NCI-H460 (cell line): ENCODE data around the gene KNDC1. TPM values are rescaled to one million over a fixed set of nuclear protein-coding genes. Genes with fewer than 3 reads are reported as not detected.
"Not testable (repeated sequence)": the region's sequence is repeated elsewhere in the genome, so short reads cannot be mapped to it uniquely, and the experiment has no call there.

Experiments
- DNase-seq: peaks from one replicate; pipeline ENCODE4 v3.0.0-alpha.2; 2016; ENCODE audit warnings: low read depth; ENCODE audit errors: extremely low read depth
- total RNA-seq: library from RNA; depleted of rRNA; stranded (reverse); fragments of >200 nt; shearing (Covaris generic); gene quantifications from 2 replicates; pipeline ENCODE4 v1.2.3, GENCODE V29; 2014

The KNDC1 gene
- total RNA-seq, 1 experiment from 2014 or later: 1.1 TPM

DNA sequence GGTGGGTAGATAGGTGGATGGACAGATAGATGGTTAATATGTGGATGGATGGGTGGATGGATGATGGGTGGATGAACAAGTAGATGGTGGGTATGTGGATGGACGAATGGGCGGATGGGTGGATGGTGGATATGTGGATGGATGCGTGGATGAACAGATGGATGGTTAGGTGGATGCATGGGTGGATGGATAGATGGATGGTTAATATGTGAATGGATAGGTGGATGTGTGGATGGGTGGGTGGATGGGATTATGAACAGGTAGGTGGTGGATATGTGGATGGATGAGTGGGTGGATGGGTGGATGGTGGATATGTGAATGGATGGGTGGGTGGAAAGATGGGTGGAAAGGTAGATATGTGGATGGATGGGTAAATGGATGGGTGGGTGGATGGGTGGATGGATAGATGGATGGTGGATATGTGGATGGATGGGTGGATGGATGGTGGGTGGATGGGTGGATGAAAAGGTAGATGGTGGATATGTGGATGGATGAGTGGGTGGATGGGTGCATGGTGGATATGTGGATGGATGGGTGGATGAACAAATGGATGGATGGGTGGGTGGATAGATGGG lies 14.8 kb downstream of the KNDC1 start:
- DNase-seq: no peak

DNA sequence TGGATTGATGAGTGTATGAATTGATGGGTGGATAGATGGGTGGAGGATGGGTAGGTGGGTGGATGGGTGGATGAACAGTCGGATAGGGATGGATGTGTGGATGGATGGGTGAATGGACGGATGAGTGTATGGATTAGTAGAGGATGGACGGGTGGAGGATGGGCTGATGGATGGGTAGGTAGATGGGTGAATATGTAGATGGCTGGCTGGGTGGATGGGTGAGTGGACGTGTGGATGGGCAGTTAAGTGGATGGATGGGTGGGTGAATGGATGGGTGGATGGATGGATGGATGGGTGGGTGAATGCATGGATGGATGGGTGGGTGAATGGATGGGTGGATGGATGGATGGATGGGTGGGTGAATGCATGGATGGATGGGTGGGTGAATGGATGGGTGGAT lies 15.6 kb downstream of the KNDC1 start:
- DNase-seq: not testable (repeated sequence)

DNA sequence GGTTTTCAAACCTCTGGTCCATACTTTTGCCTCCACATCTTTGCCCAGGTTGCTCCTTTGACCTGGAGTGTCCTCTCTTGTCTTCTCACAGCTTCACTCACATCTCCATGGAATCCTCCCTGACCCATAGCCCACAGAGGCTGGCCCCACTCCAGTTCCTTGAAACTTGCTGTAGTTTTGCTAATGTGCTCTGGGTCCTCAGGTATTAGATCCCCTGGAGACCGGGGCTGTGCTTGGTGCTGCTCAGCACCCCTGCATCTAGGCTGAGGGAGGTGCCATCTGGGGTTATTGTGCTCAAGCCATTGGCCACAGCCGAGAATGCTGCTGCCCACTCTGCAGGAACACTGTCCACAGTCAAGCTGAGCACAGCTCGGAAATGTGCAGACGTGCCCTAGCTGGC lies 16.5 kb downstream of the KNDC1 start:
- no peak for DNase-seq

DNA sequence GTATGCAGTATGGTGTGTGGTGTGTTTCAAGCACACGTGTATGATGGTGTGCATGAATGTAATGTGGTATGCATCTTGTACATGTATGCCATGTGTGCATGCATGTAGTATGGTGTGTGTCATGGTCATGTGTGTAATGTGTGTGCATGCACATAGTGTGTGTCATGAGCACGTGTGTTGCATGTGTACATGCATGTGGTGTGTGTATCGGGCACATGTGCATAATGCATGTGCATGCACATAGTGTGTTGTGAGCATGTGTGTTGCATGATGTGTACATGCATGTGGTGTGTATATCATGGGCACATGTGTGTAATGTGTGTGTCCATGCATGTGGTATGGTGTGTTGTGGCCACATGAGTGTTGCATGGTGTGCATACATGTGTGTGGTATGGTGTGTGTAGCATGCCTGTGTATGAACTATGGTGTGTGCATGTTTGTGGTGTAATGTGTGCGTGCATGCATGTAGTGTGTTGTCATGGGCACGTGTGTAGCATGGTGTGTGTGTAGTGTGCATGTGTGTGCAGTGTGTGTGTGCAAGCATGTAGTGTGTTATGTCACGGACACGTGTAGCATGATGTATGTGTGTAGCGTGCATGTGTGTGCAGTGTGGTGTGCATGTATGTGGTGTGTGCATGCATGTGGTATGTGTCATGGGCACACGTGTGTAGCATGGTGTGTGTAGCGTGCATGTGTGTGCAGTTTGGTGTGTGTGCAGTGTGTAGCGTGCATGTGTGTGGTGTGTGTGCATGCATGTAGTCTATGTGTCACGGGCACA lies 17.6 kb downstream of the KNDC1 start:
- DNase-seq: no peak

DNA sequence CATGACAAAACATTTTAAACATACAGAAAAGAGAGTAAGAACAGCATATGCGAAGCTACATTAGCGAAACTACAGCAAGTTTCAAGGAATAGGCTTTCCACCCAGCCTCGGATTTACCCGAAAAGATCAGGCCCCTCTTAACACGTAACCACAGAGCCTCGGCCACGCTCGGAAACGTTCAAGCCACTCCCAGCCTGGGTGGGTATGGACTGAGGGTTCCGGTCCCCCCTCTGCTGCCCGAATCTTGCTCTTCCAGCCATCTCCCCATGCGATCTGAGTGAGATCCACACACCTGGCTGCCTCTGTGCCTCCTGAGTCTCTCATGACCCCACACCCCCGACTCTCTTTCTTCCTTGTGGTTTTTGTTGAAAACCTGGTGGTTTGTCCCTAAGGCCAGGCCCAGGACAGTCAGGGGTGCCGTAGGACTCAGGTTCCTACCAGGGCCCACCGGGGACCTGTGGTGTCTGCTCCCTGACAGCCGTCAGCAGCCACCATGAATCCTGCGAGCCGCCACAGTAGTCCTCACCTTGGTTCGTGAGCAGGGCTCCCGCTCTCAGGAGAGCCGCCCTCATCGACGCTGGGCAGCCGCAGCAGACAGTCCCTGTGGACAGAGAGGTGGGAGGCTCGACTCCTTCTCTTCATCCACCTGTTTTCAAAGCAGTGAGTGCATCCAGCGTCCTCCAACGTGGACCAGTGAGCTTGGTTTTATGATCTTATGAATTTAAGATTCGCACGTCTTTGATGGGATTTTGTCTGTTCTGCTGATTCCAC lies 18.5 kb downstream of the KNDC1 start:
- DNase-seq: no peak

DNA sequence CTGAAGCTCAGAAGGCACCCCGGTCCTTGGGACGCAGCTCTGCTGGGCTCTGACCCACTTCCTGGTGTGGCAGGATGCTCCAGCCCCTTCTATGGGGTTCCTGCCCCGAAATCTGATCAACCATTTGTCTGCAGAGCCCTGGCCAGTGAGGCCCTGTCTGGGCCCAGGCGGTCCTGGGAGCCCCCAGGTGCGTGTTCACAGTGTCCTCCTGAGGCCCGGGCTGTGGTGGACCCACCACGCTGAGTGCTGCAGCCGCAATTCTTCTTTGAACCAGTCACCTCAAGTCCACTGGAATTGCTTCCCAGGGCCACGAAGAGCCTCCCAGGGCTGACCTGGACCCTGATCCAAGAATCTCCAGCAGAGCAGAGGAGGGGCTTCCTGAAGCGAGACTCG lies 19.1 kb downstream of the KNDC1 start:
- no peak for DNase-seq

DNA sequence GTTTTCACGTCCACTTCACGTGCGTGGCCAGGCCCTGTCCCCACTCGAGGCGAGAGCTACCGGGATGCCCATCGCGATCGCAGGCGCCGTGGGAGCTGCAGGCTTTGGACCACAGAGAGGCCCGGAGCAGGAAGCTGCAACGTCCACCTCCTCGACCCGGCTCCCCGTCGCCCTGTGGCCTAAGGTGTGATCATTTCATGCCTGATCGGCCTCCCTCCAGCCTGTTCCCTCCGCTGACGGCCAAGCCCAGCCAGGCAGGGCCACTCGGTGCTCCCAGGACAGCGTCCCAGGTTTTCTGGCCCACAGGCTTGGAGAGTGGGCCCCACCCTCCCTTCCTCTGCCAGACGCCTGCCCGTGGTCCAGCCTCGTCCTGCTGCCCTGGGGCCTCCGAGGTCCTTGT lies 19.6 kb downstream of the KNDC1 start:
- no peak for DNase-seq

DNA sequence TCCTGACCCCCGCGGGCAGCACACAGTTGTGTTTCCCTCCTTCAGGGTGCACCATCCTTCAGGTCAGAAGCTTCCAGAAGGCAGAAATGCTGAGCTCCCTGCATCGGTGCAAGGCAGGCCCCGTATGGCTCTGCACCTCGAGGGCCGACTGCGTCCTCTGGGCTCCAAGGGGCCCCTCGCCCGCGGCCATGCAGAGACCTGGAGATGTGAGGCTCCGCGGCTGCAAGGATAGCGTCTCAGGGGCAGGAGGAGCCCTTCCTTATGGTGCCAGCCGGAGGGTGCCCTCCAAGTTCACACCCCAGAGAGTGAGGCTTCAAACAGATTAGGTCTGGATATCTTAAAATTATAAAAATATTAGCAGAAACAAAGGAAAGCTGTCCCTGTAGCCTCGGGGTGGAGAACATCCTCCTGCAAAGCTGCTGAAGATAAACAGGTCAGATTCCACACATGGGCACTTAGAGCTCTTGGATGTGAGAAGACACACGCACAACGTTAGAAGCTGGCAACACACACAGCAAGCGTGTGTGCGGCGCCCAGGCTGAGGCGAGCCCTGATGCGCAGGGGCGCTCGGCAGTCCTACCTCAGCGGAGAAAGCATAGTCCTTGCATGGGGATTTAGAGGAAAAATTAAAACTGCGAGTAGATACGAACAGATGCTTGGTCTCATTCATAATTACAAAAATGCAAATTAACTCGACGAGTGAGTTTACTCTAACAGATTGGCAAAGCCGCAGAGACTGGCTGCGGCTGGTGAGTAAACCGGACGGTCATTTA lies 20.4 kb downstream of the KNDC1 start:
- DNase-seq: no peak

DNA sequence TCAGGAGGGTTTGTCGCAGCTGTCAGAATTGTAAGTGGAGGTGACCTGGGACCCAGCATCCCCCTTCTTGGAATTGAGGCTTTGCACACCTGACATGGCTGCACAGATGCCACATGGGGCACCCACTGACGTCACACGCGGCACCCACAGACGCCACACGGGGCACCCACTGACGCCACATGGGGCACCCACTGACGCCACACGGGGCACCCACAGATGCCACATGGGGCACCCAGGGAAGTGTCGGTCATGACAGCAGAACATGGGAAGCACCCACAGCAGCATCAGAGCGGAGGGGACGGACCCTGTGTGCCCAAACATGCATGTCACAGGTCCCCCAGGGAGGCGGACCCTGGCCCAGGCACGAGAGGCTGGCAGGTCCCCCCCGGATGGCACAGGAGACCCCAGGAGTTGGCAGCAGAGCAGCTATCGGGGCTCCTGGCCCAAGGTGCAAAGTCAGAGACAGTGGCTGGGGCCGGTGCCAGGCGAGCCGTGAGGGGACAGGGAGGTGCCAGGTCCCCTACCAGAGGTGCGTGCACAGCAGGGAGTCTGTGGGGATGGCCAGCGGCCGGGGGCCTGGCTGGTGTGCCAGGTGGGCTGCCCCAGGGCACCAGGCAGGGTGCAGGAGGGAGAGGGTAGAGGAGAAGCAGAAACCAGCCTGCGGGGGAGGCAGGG lies 21.1 kb downstream of the KNDC1 start:
- no peak for DNase-seq

DNA sequence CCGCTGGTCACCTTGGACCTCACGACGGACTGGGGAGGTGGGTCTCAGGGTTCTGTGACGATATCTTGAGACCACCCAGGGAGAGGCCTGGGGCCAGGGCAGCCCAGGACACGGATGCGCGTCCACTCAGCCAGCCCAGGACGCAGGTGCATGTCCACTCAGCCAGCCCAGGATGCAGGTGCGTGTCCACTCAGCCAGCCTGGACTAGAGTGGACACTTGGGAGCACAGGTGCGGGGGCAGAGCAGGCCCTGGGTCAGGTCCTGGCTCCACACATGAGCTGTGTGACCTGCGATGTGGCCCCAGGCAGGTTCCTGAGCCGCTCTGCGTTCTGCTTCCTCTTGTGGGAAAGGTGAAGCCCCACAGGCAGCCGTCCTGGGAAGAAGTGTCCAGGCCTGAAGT lies 22.2 kb downstream of the KNDC1 start:
- DNase-seq: no peak

DNA sequence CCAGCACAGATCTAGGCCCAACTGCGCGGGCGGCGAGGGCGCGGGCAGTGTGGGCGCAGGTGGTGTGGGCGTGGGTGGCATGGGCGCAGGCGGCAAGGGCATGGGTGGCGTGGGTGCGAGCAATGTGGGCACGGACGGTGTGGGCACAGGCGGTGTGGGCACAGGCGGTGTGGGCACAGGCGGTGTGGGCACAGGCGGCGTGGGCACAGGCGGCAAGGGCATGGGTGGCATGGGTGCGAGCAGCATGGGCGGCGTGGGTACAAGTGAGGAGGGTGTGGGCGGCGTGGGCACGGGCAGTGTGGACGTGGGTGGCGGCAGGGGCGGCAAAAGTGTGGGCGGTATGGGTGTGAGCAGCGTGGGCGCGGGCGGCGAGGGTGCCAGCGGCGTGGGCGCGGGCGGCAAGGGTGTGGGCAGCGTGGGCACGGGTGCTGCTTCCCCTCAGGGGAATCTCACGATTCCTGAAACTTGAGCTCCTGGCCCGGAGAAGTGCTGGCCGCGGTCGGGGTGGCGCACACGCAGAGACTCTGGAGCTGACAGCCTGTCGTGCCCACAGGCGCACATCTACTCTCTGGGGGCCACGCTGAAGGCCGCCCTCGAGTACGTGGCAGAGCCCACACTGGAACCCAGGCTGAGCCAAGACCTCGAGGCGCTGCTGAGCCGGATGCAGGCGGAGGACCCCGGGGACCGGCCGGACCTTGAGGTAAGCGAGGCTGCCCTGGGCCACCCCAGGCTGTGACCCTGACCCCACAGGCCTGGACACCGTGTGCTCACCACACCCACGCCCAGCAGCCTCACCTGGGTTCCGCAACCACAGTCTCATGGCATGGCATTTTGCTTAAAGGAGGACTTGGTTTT lies 23.0 kb downstream of the KNDC1 start:
- no peak for DNase-seq

DNA sequence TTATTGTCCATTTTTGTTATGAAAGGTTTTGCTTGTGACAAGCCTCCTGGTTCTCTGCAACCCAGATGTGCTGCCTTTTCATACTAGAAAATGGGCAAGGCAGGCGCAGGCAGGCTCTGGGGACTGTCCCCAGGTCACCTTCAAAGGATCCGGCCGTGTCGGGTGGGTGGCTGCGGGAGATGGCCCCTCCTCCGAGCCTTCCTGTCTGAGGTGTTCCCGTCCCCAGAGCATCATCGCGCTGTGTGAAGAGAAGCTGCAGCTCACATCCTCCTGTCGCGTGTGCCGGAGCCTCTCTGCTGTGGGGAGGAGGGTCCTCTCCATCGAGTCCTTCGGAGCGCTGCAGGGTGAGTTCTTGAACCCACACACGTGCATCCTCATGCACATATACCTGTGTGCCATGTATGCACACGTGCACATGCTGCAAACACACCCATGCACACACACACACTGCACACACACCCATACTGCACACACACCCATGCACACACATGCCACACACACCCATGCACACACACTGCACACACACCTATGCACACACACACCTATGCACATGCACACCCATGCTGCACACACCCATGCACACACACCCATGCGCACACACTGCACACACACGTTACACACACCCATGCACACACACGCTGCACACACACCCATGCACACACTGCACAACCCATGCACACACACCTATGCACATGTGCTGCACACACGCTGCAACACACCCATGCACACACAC lies 23.8 kb downstream of the KNDC1 start:
- no peak for DNase-seq

DNA sequence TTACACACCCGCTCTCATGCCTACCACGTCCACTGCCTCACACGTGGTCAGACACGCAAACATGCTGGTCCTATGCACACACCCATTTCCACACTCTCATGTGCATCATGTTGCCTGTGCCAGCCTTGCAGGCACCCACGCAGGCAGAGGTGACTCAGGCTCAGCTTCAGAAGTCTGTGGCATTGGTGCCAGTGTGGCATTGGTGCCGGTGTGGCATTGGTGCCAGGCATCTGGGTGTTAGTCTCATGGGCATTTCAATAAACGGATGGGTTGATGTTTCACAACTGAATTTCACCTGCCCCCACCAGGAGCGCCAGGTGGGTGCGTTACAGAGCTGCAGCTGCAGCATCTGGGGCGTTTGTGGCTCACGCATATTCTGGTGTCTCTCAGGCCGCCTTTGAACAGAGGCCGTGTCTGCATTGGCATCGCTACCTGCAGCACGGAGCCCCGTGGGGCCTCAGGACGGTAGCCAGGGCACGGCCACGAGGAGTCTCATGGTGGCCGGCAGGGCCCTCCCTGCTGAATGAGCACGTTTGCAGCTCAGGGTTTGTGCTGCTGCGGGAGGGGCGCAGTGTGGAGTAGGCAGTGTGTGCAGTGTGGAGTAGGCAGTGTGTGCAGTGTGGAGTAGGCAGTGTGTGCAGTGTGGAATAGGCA lies 24.7 kb downstream of the KNDC1 start:
- DNase-seq: no peak

DNA sequence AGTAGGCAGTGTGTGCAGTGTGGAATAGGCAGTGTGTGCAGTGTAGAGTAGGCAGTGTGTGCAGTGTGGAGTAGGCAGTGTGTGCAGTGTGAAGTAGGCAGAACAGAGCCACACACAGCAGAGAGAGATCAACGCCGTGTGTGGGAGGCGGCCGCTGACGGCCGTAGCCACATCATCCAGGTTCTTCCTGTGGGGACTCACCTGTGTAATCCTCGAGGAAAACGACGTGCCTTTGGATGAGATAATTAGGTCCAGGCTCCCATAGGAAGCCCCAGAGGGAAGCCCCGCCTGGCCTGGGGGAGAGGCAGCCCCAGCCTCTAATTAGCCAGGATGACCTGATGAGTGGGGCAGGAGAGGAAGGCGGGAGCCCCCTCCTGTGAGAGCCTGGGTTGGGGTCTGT lies 25.4 kb downstream of the KNDC1 start:
- no peak for DNase-seq

DNA sequence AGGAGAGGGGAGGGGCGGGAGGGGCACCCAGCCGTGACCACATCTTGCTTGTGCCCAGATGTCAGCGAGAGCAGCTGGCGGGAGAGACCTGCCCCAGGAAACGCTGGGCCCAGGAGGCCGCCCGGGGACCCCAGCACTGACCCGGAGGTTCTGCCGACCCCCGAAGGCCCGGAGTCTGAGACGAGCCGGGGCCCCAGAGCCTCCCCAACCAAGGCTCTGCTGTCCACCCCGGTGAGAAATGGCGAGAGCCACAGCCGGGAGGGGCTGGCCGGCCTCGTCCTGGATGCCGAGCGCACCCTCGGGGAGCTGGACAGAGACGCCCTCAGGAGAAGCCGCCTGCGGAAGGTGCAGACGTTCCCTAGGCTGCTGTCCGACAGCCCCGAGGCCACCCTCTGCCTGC lies 25.9 kb downstream of the KNDC1 start:
- DNase-seq: no peak

DNA sequence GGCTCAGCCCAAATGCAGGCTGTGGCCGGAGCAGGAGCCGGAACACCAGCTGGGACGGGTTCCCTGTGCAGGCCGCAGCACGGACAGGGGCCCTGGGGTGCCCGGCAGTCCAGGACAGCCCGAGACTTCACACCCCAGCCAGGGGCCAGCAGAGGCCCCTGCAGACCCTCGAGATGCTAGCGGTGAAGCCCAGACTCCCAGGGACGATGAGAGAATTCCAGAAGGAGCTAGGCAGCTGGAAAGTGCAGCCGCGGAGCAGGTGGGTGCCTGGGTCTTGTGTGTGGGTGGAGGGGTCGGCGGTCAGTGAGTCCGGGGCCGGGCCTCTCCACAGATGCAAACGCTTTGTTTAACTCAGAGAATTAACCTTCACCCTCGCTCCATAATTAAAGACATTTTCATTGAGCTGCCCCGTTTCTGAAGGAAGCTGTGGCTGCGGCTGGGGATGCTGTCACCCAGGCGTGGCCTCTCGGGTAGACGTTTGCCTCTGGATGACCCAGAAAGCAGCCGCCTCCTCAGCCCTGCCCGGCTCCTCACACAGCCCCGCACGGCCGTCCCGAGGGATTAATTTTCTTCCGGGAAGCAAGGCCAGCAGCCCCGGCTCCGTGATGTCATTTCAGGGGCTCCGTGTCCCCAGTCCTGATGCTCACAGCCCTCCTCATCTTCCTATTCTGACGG lies 26.5 kb downstream of the KNDC1 start:
- no peak for DNase-seq

DNA sequence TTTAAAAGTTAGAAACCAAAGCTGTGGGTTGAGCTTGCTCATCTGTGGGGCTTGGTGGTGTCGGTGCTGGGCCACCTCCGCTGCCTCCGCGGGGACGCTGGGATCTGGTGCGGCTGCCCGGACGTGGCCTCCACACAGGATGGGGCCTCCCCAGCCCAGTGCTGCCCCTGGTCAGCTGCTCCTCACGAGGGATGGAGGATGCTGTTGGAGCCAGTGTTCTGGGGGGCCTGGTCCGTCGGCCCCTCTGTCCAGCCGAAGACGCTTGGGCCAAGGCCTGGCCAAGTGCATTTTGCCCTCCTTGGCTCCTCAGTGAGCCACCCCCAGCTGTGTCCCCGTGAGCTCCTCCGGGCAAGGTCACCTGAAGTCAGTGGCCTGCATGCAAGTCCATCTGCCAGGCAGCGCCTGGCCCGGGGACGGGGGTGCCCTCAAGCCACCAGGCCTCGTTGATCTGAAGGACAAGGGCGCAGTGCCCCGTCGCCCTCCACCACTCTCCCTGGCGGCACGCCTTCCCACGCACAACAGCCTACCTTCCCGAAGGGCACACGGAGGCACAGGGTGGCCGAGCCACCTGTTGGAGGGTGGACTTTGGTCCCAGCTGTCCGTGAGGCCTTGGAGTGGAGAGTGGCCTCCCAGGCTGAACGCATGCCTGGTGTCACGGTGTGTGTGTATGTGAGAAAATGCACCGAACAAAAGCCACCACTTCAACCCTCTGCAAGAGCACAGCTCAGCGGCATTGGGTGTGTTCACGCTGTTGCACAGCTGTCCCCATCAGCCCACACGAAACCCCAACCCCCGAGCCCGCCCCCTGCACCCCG lies 27.3 kb downstream of the KNDC1 start:
- no peak for DNase-seq
